ENCODE results near the gene NSRP1.

Gene NSRP1

DNA sequence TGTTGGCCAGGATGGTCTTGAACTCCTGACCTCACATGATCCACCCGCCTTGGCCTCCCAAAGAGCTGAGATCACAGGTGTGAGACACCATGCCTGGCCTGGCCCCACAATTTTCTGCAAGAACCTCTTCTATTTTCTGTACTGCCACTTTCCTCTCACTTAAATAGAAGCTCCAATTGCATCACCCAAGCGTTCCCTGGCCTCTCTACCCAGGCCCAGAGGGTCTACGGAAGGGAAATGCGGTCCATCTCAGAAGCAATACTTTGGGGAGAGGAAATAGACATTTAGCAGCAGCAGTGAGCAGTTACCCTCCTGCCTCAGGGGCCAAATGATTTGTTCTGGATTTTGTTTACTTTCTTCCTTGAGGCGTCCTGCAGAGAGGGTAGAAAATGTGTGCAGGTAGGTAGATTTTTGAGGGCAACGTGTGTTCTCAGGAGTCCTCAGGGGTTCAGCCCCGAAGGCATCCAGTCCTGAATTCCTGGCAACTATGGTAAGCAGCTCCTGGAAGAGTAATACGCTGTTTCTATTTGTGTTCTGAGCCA, 107.9 kb downstream of the NSRP1 start:
- H3K9me2 ChIP-seq (replicated peaks; ENCODE audit: control insufficient read depth, low read length) = no peaks in the 10 kb centered on the region
- no peak overlapping the region for H3K4me2 ChIP-seq (ENCODE audit: low read length)
- TF ChIP-seq, protein P1, sequence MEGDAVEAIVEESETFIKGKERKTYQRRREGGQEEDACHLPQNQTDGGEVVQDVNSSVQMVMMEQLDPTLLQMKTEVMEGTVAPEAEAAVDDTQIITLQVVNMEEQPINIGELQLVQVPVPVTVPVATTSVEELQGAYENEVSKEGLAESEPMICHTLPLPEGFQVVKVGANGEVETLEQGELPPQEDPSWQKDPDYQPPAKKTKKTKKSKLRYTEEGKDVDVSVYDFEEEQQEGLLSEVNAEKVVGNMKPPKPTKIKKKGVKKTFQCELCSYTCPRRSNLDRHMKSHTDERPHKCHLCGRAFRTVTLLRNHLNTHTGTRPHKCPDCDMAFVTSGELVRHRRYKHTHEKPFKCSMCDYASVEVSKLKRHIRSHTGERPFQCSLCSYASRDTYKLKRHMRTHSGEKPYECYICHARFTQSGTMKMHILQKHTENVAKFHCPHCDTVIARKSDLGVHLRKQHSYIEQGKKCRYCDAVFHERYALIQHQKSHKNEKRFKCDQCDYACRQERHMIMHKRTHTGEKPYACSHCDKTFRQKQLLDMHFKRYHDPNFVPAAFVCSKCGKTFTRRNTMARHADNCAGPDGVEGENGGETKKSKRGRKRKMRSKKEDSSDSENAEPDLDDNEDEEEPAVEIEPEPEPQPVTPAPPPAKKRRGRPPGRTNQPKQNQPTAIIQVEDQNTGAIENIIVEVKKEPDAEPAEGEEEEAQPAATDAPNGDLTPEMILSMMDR (IDR thresholded peaks at IDR 0.05; ENCODE audit: low read depth, low read length, poor library complexity, severe bottlenecking) = no peak
- no peak for TF ChIP-seq EZH2phosphoT487 (IDR thresholded peaks at IDR 0.05; ENCODE audit: borderline replicate concordance, low read length)
- no peaks in the 10 kb centered on the region for H3K9me3 ChIP-seq (ENCODE audit: control insufficient read depth, insufficient read depth, low read length)
- no peaks in the 10 kb centered on the region for H3K4me1 ChIP-seq (ENCODE audit: control insufficient read depth, low read length)
- H3K27ac ChIP-seq (ENCODE audit: low read depth, low read length) = no peak overlapping the region
- no peaks in the 10 kb centered on the region for H3F3A ChIP-seq (ENCODE audit: control insufficient read depth, insufficient read depth)
- no peaks in the 10 kb centered on the region for H4K20me1 ChIP-seq (ENCODE audit: control insufficient read depth, insufficient read depth, low read depth, low read length)
- no peaks in the 10 kb centered on the region for H3K79me2 ChIP-seq (ENCODE audit: control insufficient read depth, low read length)
- H3K27me3 ChIP-seq (ENCODE audit: control insufficient read depth, low read length) = no peaks in the 10 kb centered on the region
- no peak overlapping the region for H3K4me3 ChIP-seq (ENCODE audit: low read length)
- no peaks in the 10 kb centered on the region for H3K36me3 ChIP-seq (ENCODE audit: control insufficient read depth, low read length)

DNA sequence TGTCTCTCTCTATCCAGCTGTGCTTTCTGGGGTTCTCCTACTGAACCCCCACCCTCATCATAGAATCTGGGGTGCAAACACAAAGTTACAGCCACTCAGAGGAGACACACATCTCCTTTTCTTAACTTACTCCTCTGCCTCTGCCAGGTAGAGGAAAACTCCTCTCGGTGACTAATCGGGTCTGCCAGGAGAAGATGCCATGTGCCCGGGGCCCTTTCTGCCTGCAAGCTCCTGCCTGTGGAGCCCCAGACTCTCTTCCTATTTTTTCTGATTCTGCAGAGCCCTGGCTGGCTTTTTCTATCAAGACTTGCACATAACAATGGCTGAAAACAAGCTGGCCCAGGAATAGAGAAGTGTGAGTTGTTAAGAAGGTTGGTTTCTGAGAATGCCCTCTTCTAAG, 108.5 kb downstream of the NSRP1 start:
- TF ChIP-seq EZH2phosphoT487 (IDR thresholded peaks at IDR 0.05; ENCODE audit: borderline replicate concordance, low read length) = no peak
- TF ChIP-seq, protein P1 (IDR thresholded peaks at IDR 0.05; ENCODE audit: low read depth, low read length, poor library complexity, severe bottlenecking) = no peak
- Histone ChIP-seq H3K79me2 (ENCODE audit: control insufficient read depth, low read length) (no peaks in the 10 kb centered on the region), H3K27ac (ENCODE audit: low read depth, low read length) (no peak overlapping the region), H3F3A (ENCODE audit: control insufficient read depth, insufficient read depth) (no peaks in the 10 kb centered on the region), H4K20me1 (ENCODE audit: control insufficient read depth, insufficient read depth, low read depth, low read length) (no peaks in the 10 kb centered on the region), H3K4me1 (ENCODE audit: control insufficient read depth, low read length) (peaks cover 3% of the 10 kb centered on the region), H3K4me3 (ENCODE audit: low read length) (no peak overlapping the region), H3K9me3 (ENCODE audit: control insufficient read depth, insufficient read depth, low read length) (no peaks in the 10 kb centered on the region), H3K9me2 (replicated peaks; ENCODE audit: control insufficient read depth, low read length) (no peaks in the 10 kb centered on the region), H3K4me2 (ENCODE audit: low read length) (no peak overlapping the region), H3K36me3 (ENCODE audit: control insufficient read depth, low read length) (no peaks in the 10 kb centered on the region), H3K27me3 (ENCODE audit: control insufficient read depth, low read length) (no peaks in the 10 kb centered on the region)

DNA sequence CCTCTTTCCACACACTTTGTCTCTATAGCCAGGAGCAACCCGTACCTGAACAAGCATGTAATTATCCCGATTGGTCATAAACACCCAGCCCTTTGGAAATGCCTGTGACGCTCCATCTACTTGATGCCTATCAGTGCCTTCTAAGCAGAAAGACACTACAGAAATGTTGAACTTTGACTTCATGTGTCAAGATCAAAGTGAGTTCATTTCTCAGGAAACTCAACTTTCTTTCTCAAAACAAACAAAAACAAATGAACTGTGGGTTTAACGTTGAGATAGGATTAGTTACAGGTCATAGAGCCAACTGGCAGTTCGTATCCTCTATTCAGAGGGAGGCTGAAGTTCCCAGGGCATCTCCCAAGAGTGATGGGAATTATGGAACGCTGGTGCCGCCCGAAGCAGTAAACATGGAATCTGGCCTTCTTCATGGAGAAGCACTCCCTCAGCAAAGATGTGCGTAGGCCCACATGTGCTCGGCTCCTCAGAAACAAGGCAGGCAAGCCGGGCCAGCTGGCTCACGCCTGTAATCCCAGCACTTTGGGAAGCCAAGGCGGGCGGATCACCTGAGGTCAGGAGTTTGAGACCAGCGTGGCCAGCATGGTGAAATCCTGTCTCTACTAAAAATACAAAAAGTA, 109.4 kb downstream of the NSRP1 start:
- H4K20me1 ChIP-seq (ENCODE audit: control insufficient read depth, insufficient read depth, low read depth, low read length) = no peaks in the 10 kb centered on the region
- peaks cover 10% of the 10 kb centered on the region for H3K4me1 ChIP-seq (ENCODE audit: control insufficient read depth, low read length)
- no peak overlapping the region for H3K4me2 ChIP-seq (ENCODE audit: low read length)
- no peaks in the 10 kb centered on the region for H3K9me2 ChIP-seq (replicated peaks; ENCODE audit: control insufficient read depth, low read length)
- no peaks in the 10 kb centered on the region for H3K36me3 ChIP-seq (ENCODE audit: control insufficient read depth, low read length)
- H3K4me3 ChIP-seq (ENCODE audit: low read length) = no peak overlapping the region
- no peaks in the 10 kb centered on the region for H3K79me2 ChIP-seq (ENCODE audit: control insufficient read depth, low read length)
- no peaks in the 10 kb centered on the region for H3K9me3 ChIP-seq (ENCODE audit: control insufficient read depth, insufficient read depth, low read length)
- TF ChIP-seq, protein P1 (IDR thresholded peaks at IDR 0.05; ENCODE audit: low read depth, low read length, poor library complexity, severe bottlenecking) = no peak
- no peak for TF ChIP-seq EZH2phosphoT487 (IDR thresholded peaks at IDR 0.05; ENCODE audit: borderline replicate concordance, low read length)
- no peak overlapping the region for H3K27ac ChIP-seq (ENCODE audit: low read depth, low read length)
- H3K27me3 ChIP-seq (ENCODE audit: control insufficient read depth, low read length) = no peaks in the 10 kb centered on the region
- no peaks in the 10 kb centered on the region for H3F3A ChIP-seq (ENCODE audit: control insufficient read depth, insufficient read depth)

Measured in DOHH2 (cell line).